Neuronal stem cell (in vitro differentiated cells): ENCODE measurements around the gene AMOTL2.

ENCODE experiments used
- DNase-seq: peaks from one replicate; pipeline ENCODE4 v3.0.0-alpha.2; 2013; ENCODE audit warnings: low spot score
- H2AFZ ChIP-seq: one replicate; pipeline ENCODE4 v1.6.1; 2013; ENCODE audit warnings: mild to moderate bottlenecking, low read length, inconsistent platforms
- H2AK5ac ChIP-seq: 2 replicates; pipeline ENCODE4 v1.6.1; 2013; ENCODE audit warnings: low read depth, mild to moderate bottlenecking, inconsistent platforms, low read length, moderate library complexity, mixed read lengths
- H2BK120ac ChIP-seq: 2 replicates; pipeline ENCODE4 v1.6.1; 2013; ENCODE audit warnings: low read depth, mild to moderate bottlenecking, inconsistent platforms, low read length, moderate library complexity, mixed read lengths
- H2BK12ac ChIP-seq: one replicate; pipeline ENCODE4 v1.6.1; 2013; ENCODE audit warnings: low read length, inconsistent platforms
- H2BK15ac ChIP-seq: 2 replicates; pipeline ENCODE4 v1.6.1; 2013; ENCODE audit warnings: mild to moderate bottlenecking, low read length, inconsistent platforms, mixed read lengths
- H2BK5ac ChIP-seq: one replicate; pipeline ENCODE4 v1.6.1; 2013; ENCODE audit warnings: inconsistent platforms, mild to moderate bottlenecking, low read length, moderate library complexity
- H3K14ac ChIP-seq: one replicate; pipeline ENCODE4 v1.6.1; 2013; ENCODE audit warnings: low read length, inconsistent platforms
- H3K18ac ChIP-seq: 2 replicates; pipeline ENCODE4 v1.6.1; 2013; ENCODE audit warnings: low read length, inconsistent platforms
- H3K23ac ChIP-seq: 2 replicates; pipeline ENCODE4 v1.6.1; 2013; ENCODE audit warnings: low read depth, mild to moderate bottlenecking, mixed read lengths, low read length, inconsistent platforms; ENCODE audit not compliant: poor library complexity
- H3K27ac ChIP-seq: replicated peaks from 3 replicates; pipeline ENCODE4 v1.5.1; 2013; ENCODE audit warnings: low read length, inconsistent platforms
- H3K27me3 ChIP-seq, 3 experiments: 2 replicates each; pipeline ENCODE4 v1.6.1; 2013; ENCODE audit warnings: low read length in 3 of 3, mild to moderate bottlenecking in 2 of 3, inconsistent platforms in 1 of 3, low read depth in 1 of 3, mixed read lengths in 1 of 3, moderate library complexity in 1 of 3; ENCODE audit not compliant: control insufficient read depth in 3 of 3, insufficient read depth in 3 of 3
- H3K36me3 ChIP-seq, 2 donors: replicated peaks in 1 of 2; 2 replicates each; pipeline ENCODE4 v1.6.1; 2013; ENCODE audit warnings: low read length in 2 of 2; ENCODE audit not compliant: control insufficient read depth in 2 of 2, insufficient read depth in 2 of 2
- H3K4ac ChIP-seq: 2 replicates; pipeline ENCODE4 v1.6.1; 2013; ENCODE audit warnings: inconsistent platforms, mild to moderate bottlenecking, low read length, moderate library complexity
- H3K4me1 ChIP-seq, 2 donors: 1 replicate in 1 of 2; 2 replicates in 1 of 2; pipeline ENCODE4 v1.6.1; 2013; ENCODE audit warnings: low read length in 2 of 2, low read depth in 1 of 2; ENCODE audit not compliant: control insufficient read depth in 2 of 2, insufficient read depth in 1 of 2
- H3K4me2 ChIP-seq: one replicate; pipeline ENCODE4 v1.6.1; 2013; ENCODE audit warnings: mild to moderate bottlenecking, low read length, inconsistent platforms; ENCODE audit not compliant: insufficient read depth, poor library complexity, severe bottlenecking
- H3K4me3 ChIP-seq, 2 donors: 2 replicates each; pipeline ENCODE4 v1.5.1; 2013; ENCODE audit warnings: low read length in 2 of 2, mild to moderate bottlenecking in 2 of 2, inconsistent platforms in 1 of 2, moderate library complexity in 1 of 2
- H3K79me1 ChIP-seq: one replicate; pipeline ENCODE4 v1.6.1; 2013; ENCODE audit warnings: low read depth, mild to moderate bottlenecking, inconsistent platforms, low read length, moderate library complexity
- H3K9ac ChIP-seq: one replicate; pipeline ENCODE4 v1.6.1; 2013; ENCODE audit warnings: mild to moderate bottlenecking, low read depth, low read length, inconsistent platforms; ENCODE audit not compliant: poor library complexity
- H3K9me3 ChIP-seq, 2 donors: replicated peaks in 1 of 2; 2 replicates each; pipeline versions ENCODE3 to v1.6.1; 2013; ENCODE audit warnings: low read length in 2 of 2, mild to moderate bottlenecking in 2 of 2, inconsistent platforms in 1 of 2, low read depth in 1 of 2, mixed read lengths in 1 of 2, moderate library complexity in 1 of 2; ENCODE audit not compliant: control insufficient read depth in 2 of 2, insufficient read depth in 1 of 2
- H4K8ac ChIP-seq: one replicate; pipeline ENCODE4 v1.6.1; 2013; ENCODE audit warnings: low read depth, mild to moderate bottlenecking, inconsistent platforms, low read length, moderate library complexity
- H4K91ac ChIP-seq: one replicate; pipeline ENCODE4 v1.6.1; 2013; ENCODE audit warnings: low read length, low read depth, mild to moderate bottlenecking, inconsistent platforms; ENCODE audit not compliant: poor library complexity
- WGBS, 2 donors: extraction: QIAGEN DNeasy Blood & Tissue Kit; methylation state at CpG; one replicate each; pipeline ENCODE4 v1.1.7; 2013; ENCODE audit warnings: missing lambda C conversion rate in 2 of 2, mixed read lengths in 1 of 2; ENCODE audit not compliant: insufficient read length in 2 of 2, insufficient replicate concordance in 1 of 2; ENCODE audit errors: extremely low coverage in 2 of 2; 5-methylcytosine and 5-hydroxymethylcytosine counted together

The AMOTL2 gene

DNA sequence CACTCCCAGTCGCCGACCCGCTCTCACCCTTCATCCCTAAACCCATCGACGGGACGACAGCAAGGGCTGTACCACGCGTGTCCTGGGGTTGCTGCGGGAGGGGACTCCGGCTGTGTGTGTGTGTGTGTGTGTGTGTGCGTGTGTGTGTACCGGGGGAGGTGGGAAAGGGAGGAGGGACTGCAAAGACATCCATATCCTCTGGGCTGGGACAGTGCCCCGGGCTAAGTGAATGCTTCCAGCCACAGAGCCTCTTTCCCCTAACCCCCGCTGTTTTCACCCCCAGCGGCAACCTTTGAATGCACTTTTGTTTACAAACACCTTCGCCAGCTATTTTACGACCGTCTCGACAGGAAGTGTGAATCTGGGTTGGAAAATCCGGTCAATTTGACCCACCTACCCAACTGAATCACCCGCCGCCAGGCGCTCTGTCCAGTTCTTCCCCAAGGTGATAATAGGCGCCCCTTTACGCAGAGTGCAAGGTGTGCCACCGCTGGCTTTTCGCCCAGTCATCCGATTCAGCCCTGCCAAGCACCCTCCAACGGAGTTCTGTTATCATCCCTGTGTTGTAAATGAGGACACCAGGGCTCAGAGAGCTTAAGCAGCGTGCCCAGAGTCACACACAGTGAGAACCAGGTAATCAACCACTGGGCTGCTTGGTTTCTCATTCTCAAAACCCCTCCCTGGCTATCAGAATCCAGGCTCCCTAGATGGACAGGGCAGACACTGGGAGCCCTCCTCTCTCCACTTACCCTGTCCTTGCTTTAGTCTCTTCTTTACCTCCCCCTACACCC is 739 bp upstream of the AMOTL2 start:
- Histone ChIP-seq H4K91ac (peak overlapping the region; percentile 27), H3K4me3 (peak overlapping the region; percentile 80 to 97), H3K4me1 (peaks cover 19 to 37% of the 10 kb centered on the region in 2 donors), H2AK5ac (peak overlapping the region; percentile 13), H3K79me1 (peaks cover 7% of the 10 kb centered on the region), H3K9ac (peak overlapping the region; percentile 97), H3K4me2 (peak overlapping the region; percentile 88), H3K14ac (peak overlapping the region; percentile 49), H3K18ac (peak overlapping the region; percentile 99), H3K23ac (peak overlapping the region; percentile 69), H2BK120ac (peak overlapping the region; percentile 72), H3K9me3 (no peaks in the 10 kb centered on the region), H3K36me3 (peaks cover 17 to 27% of the 10 kb centered on the region in 2 donors), H3K27me3 (peaks cover 0 to 21% (median 4%) of the 10 kb centered on the region in 3 experiments), H2BK12ac (peak overlapping the region; percentile 76), H3K4ac (peak overlapping the region; percentile 79), H3K27ac (peak overlapping the region; percentile 91), H2BK5ac (peak overlapping the region; percentile 45), H2AFZ (peak overlapping the region; percentile 95), H4K8ac (peak overlapping the region; percentile 97), H2BK15ac (peak overlapping the region; percentile 1)
- WGBS, 2 donors, result no CpG with 5 or more reads among the region's 30 CpGs
- no peak for DNase-seq

DNA sequence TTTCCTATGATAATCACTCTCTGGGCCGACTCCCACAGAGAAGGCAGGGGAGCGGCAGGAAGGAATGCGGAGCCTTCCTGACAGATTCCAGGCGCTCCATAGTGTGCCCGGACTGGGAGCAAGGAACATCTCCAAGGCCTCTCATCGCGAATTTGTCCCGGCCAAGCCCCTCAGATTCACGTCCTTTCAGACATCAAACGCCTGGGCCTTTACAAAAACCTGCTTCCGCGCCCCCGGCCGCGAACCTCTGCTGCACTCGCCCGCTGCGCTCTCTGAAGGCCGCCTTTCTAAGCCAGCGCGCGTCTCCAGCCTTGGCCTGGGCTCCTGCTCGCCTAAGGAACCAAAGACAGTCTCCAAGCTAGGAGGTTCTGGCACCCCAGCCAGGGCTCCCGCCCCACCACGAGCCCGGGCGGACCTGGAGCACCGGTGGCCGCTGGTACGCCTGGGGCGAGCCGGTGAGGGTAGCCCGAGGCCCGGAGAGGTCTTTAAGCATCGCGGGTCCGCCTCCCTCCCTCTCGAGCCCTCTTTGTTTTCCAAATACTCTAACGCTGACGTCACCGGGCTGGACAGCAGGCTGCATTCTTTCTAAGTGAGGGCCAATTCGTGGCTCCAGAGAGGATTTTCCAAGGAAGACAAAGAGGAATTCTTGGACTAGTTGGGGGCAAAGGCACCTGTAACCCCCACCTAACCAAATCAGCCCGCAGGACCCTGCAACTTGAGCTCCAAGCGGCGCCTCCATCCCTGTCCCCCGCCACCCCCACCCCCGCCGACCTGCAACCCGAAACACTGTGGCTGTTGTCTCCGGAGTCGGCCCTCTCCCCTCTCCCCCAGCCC is 759 bp downstream of the AMOTL2 start:
- Histone ChIP-seq H2AFZ (peak overlapping the region; percentile 95), H2BK120ac (peak overlapping the region; percentile 99), H4K91ac (peak overlapping the region; percentile 82), H4K8ac (no peak overlapping the region), H2BK15ac (peak overlapping the region; percentile 93), H2BK12ac (no peak overlapping the region), H3K4me3 (peak overlapping the region; percentile 97 to 99), H3K27me3 (peaks cover 0 to 21% (median 4%) of the 10 kb centered on the region in 3 experiments), H3K9ac (peak overlapping the region; percentile 99), H3K4me2 (peak overlapping the region; percentile 73), H3K36me3 (peaks cover 32 to 42% of the 10 kb centered on the region in 2 donors), H3K14ac (peak overlapping the region; percentile 56), H3K4me1 (peaks cover 19 to 50% of the 10 kb centered on the region in 2 donors), H3K79me1 (peaks cover 7% of the 10 kb centered on the region), H2BK5ac (peak overlapping the region; percentile 99), H3K23ac (peak overlapping the region; percentile 90), H2AK5ac (peak overlapping the region; percentile 96), H3K27ac (peak overlapping the region; percentile 99), H3K4ac (peak overlapping the region; percentile 91), H3K18ac (peak overlapping the region; percentile 100), H3K9me3 (no peaks in the 10 kb centered on the region)
- no CpG with 5 or more reads among the region's 51 CpGs for WGBS, 2 donors
- DNase-seq, result peak; percentile 94

DNA sequence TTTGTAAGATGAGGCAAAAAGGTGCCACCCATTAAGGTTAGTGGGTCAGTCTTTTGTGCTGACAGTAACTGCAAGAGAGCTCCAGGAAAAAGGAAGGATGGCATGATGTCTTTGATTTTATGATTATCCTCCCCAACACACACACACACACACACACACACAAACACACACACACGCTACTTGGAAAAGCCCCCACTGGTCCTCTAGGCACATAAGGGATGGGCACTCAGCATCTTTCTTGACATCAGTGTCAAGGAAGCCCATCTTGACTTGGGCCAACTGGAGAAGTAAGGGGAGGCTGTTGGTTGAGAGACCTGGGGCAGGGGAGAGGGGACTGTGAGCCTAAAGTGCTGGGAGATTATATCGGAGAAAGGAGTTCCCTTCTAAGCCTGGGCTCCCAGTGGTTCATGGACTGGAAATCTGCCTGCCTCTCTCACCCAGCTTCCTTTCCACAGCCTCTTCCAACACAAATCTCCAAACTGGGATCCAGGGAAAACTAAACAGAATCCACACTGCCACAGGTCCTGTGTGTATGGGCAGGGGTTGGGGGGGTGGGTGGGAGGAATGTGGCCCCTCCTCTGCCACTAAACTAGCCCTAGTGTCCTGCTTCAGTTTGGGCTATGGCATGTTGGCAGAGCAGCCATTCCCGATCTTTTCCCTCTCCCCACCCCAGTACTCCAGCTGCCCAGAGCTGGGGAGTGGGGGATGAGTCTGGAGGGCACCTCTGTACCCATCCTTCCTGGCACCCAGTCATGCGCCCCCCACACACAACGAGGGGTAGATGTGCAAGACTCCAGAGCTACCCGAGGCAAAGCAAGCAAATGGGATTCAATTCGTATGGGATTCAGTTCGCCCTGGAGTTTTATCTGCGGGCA is 1.6 kb downstream of the AMOTL2 start:
- H4K91ac ChIP-seq, result no peak overlapping the region
- H2BK5ac ChIP-seq, result peak overlapping the region; percentile 99
- H3K27me3 ChIP-seq, result peaks cover 0 to 21% (median 4%) of the 10 kb centered on the region in 3 experiments
- H3K27ac ChIP-seq, result peak overlapping the region; percentile 99
- H3K36me3 ChIP-seq, result peaks cover 38 to 50% of the 10 kb centered on the region in 2 donors
- peak overlapping the region; percentile 95 for H3K9ac ChIP-seq
- H2BK12ac ChIP-seq, result no peak overlapping the region
- no peak overlapping the region for H4K8ac ChIP-seq
- H3K79me1 ChIP-seq, result peaks cover 7% of the 10 kb centered on the region
- WGBS, 2 donors, result no CpG with 5 or more reads among the region's 9 CpGs
- peak overlapping the region; percentile 73 for H3K4me2 ChIP-seq
- H3K18ac ChIP-seq, result peak overlapping the region; percentile 98
- no peaks in the 10 kb centered on the region for H3K9me3 ChIP-seq
- peak overlapping the region; percentile 97 to 99 for H3K4me3 ChIP-seq
- H2BK120ac ChIP-seq, result no peak overlapping the region
- peak overlapping the region; percentile 32 for H2AK5ac ChIP-seq
- no peak overlapping the region for H3K14ac ChIP-seq
- peaks cover 19 to 46% of the 10 kb centered on the region in 2 donors for H3K4me1 ChIP-seq
- no peak for DNase-seq
- H3K4ac ChIP-seq, result no peak overlapping the region
- H3K23ac ChIP-seq, result no peak overlapping the region
- H2AFZ ChIP-seq, result no peak overlapping the region
- peak overlapping the region; percentile 46 for H2BK15ac ChIP-seq
